IMR-90 (cell line): ENCODE data around the gene CYB5R4. TPM values are rescaled to one million over a fixed set of nuclear protein-coding genes. Genes with fewer than 3 reads are reported as not detected.

Experiments
- ATAC-seq: fragments of 200-7000 bp; cut with Tn5 transposase; 2 replicates; pipeline ENCODE4 v1.9.1; 2020; ENCODE audit warnings: low read depth, mild to moderate bottlenecking, moderate library complexity
- BruUV-seq: library from RNA; stranded (reverse); fragments of 400-500 nt; replicated peaks from 2 replicates; lab custom pipeline; 2021; lab: Mats Ljungman, UMichigan
- CTCF ChIA-PET: fragments of 300-600 bp; formaldehyde crosslinking; extraction: SDS; loops from one replicate; lab custom pipeline; 2021; ENCODE audit warnings: antibody characterized with exemption; lab: Yijun Ruan, JAX
- POLR2A ChIA-PET: fragments of 300-600 bp; sonication (Branson Sonifier 250); formaldehyde crosslinking; loops from one replicate; lab custom pipeline; 2022; ENCODE audit warnings: antibody characterized with exemption; ENCODE audit not compliant: unreplicated experiment; lab: Charles Lee
- DNase-seq: peaks from one replicate; pipeline ENCODE4 v3.0.0; 2013
- H2AFZ ChIP-seq: replicated peaks from 2 replicates; pipeline ENCODE3; 2013; ENCODE audit warnings: low read length, mild to moderate bottlenecking; ENCODE audit not compliant: poor library complexity
- H2AK5ac ChIP-seq: 2 replicates; pipeline ENCODE4 v1.6.1; 2013; ENCODE audit warnings: low read depth, low read length, inconsistent platforms
- H2AK9ac ChIP-seq: replicated peaks from 2 replicates; pipeline ENCODE3; 2013; ENCODE audit warnings: mild to moderate bottlenecking, low read depth, low read length, moderate library complexity; ENCODE audit not compliant: poor library complexity
- H2BK120ac ChIP-seq: 2 replicates; pipeline ENCODE4 v1.6.1; 2013; ENCODE audit warnings: low read depth, low read length, inconsistent platforms
- H2BK15ac ChIP-seq: 3 replicates; pipeline ENCODE4 v1.6.1; 2013; ENCODE audit warnings: low read depth, low read length, inconsistent platforms
- H2BK20ac ChIP-seq: 2 replicates; pipeline ENCODE4 v1.6.1; 2013; ENCODE audit warnings: low read depth, mild to moderate bottlenecking, inconsistent platforms, low read length, moderate library complexity
- H2BK5ac ChIP-seq: 2 replicates; pipeline ENCODE4 v1.6.1; 2013; ENCODE audit warnings: mild to moderate bottlenecking, low read depth, low read length, inconsistent platforms; ENCODE audit not compliant: poor library complexity, severe bottlenecking
- H3K14ac ChIP-seq: replicated peaks from 2 replicates; pipeline ENCODE4 v1.6.1; 2013; ENCODE audit warnings: low read depth, low read length, inconsistent platforms
- H3K18ac ChIP-seq: 2 replicates; pipeline ENCODE4 v1.6.1; 2013; ENCODE audit warnings: low read depth, low read length, control low read depth
- H3K23ac ChIP-seq: 2 replicates; pipeline ENCODE4 v1.6.1; 2013; ENCODE audit warnings: low read depth, low read length, inconsistent platforms
- H3K27ac ChIP-seq: 2 replicates; pipeline ENCODE4 v1.5.1; 2013; ENCODE audit warnings: mild to moderate bottlenecking, control low read depth, low read length; ENCODE audit not compliant: insufficient read depth
- H3K27me3 ChIP-seq: 2 replicates; pipeline ENCODE4 v1.6.1; 2013; ENCODE audit warnings: low read length; ENCODE audit not compliant: control insufficient read depth, insufficient read depth
- H3K36me3 ChIP-seq: 2 replicates; pipeline ENCODE4 v1.6.1; 2013; ENCODE audit warnings: low read length, mixed read lengths; ENCODE audit not compliant: control insufficient read depth, insufficient read depth
- H3K4ac ChIP-seq: 2 replicates; pipeline ENCODE4 v1.6.1; 2013; ENCODE audit warnings: low read depth, low read length, inconsistent platforms
- H3K4me1 ChIP-seq: 2 replicates; pipeline ENCODE4 v1.6.1; 2013; ENCODE audit warnings: low read length, mixed read lengths; ENCODE audit not compliant: control insufficient read depth, insufficient read depth
- H3K4me2 ChIP-seq: 2 replicates; pipeline ENCODE4 v1.6.1; 2013; ENCODE audit warnings: low read depth, mild to moderate bottlenecking, control low read depth, low read length, moderate library complexity
- H3K4me3 ChIP-seq: 2 replicates; pipeline ENCODE4 v1.5.1; 2013; ENCODE audit warnings: low read depth, mild to moderate bottlenecking, control low read depth, low read length, moderate library complexity; ENCODE audit not compliant: insufficient read depth
- H3K56ac ChIP-seq: 2 replicates; pipeline ENCODE4 v1.6.1; 2013; ENCODE audit warnings: low read length, inconsistent platforms; ENCODE audit not compliant: insufficient read depth; ENCODE audit errors: extremely low read depth
- H3K79me1 ChIP-seq, 2 experiments: 2 replicates each; pipeline ENCODE4 v1.6.1; 2013; ENCODE audit warnings: low read length in 2 of 2, inconsistent platforms in 1 of 2, low read depth in 1 of 2
- H3K9ac ChIP-seq: 2 replicates; pipeline ENCODE4 v1.6.1; 2013; ENCODE audit warnings: low read depth, low read length, control low read depth
- H3K9me1 ChIP-seq: 2 replicates; pipeline ENCODE4 v1.6.1; 2013; ENCODE audit warnings: low read length, inconsistent platforms; ENCODE audit not compliant: insufficient read depth
- H3K9me3 ChIP-seq: 2 replicates; pipeline ENCODE4 v1.6.1; 2013; ENCODE audit warnings: low read length; ENCODE audit not compliant: control insufficient read depth, insufficient read depth
- H4K20me1 ChIP-seq: 2 replicates; pipeline ENCODE4 v1.6.1; 2013; ENCODE audit warnings: low read length, inconsistent platforms; ENCODE audit not compliant: insufficient read depth
- H4K5ac ChIP-seq: 2 replicates; pipeline ENCODE4 v1.6.1; 2013; ENCODE audit warnings: mild to moderate bottlenecking, low read depth, low read length, control low read depth
- H4K8ac ChIP-seq, 2 experiments: 2 replicates each; pipeline ENCODE4 v1.6.1; 2013; ENCODE audit warnings: low read depth in 2 of 2, low read length in 2 of 2, control low read depth in 1 of 2, inconsistent platforms in 1 of 2
- H4K91ac ChIP-seq: 2 replicates; pipeline ENCODE4 v1.6.1; 2013; ENCODE audit warnings: low read depth, low read length, inconsistent platforms; ENCODE audit not compliant: insufficient read depth
- BHLHE40 ChIP-seq: fragments of 150-350 bp; IDR thresholded peaks from 2 replicates; pipeline ENCODE4 v1.6.1; 2016; ENCODE audit warnings: mild to moderate bottlenecking, low read depth, low read length
- CEBPB ChIP-seq: IDR thresholded peaks from 2 replicates; pipeline ENCODE4 v1.6.1; 2012; ENCODE audit warnings: low read depth, low read length, improper control_type of control experiment
- FOS ChIP-seq: fragments of 150-350 bp; IDR thresholded peaks from 2 replicates; pipeline ENCODE4 v1.6.1; 2016; ENCODE audit warnings: low read depth, low read length
- MAZ ChIP-seq: IDR thresholded peaks from 2 replicates; pipeline ENCODE4 v1.6.1; 2012; ENCODE audit warnings: low read depth, mild to moderate bottlenecking, low read length, improper control_type of control experiment, moderate library complexity, borderline replicate concordance
- MXI1 ChIP-seq: IDR thresholded peaks from 2 replicates; pipeline ENCODE4 v1.6.1; 2012; ENCODE audit warnings: low read depth, mild to moderate bottlenecking, low read length, moderate library complexity, borderline replicate concordance
- NFE2L2 ChIP-seq: fragments of 150-350 bp; IDR thresholded peaks from 2 replicates; pipeline ENCODE4 v1.6.1; 2016; ENCODE audit warnings: low read depth, mild to moderate bottlenecking, low read length
- POLR2A ChIP-seq: IDR thresholded peaks from 2 replicates; pipeline ENCODE4 v1.6.1; 2012; ENCODE audit warnings: mild to moderate bottlenecking, low read depth, low read length
- RAD21 ChIP-seq: IDR thresholded peaks from 2 replicates; pipeline ENCODE4 v1.6.1; 2012; ENCODE audit warnings: low read length, improper control_type of control experiment
- RCOR1 ChIP-seq: IDR thresholded peaks from 2 replicates; pipeline ENCODE4 v1.6.1; 2012; ENCODE audit warnings: mild to moderate bottlenecking, low read length, improper control_type of control experiment; ENCODE audit not compliant: insufficient replicate concordance
- RFX5 ChIP-seq: IDR thresholded peaks from 2 replicates; pipeline ENCODE4 v1.8.0; 2012; ENCODE audit warnings: low read depth, mild to moderate bottlenecking, low read length, moderate library complexity
- SMC3 ChIP-seq: fragments of 150-350 bp; IDR thresholded peaks from 2 replicates; pipeline ENCODE4 v1.6.1; 2016; ENCODE audit warnings: low read depth, mild to moderate bottlenecking, antibody characterized with exemption, low read length, moderate library complexity
- dilution Hi-C: fragments of 300-500 bp; cut with HindIII; formaldehyde crosslinking; loops from one replicate; pipeline ENCODE4 v1.14.3; 2018; ENCODE audit warnings: low sequenced_read_pairs; ENCODE audit not compliant: unreplicated experiment
- in situ Hi-C: fragments of 300-500 bp; cut with MboI; formaldehyde crosslinking; loops from 3 replicates; pipeline ENCODE4 v1.14.3; 2019; ENCODE audit warnings: low sequenced_read_pairs, inconsistent platforms, mixed read lengths
- intact Hi-C: fragments of 100-400 bp; cut with micrococcal nuclease; formaldehyde crosslinking; loops from 2 replicates; pipeline ENCODE4 v1.10.0; 2022
- polyA plus RNA-seq, 3 experiments: library from polyadenylated mRNA; depleted of rRNA; stranded (reverse); fragments of >200 nt; gene quantifications; 2 replicates each; pipeline ENCODE4 v1.2.3, GENCODE V29; 2012; ENCODE audit warnings: low replicate concordance in 1 of 3
- total RNA-seq: library from RNA; depleted of rRNA; stranded (reverse); fragments of >200 nt; gene quantifications from 2 replicates; pipeline ENCODE4 v1.2.3, GENCODE V29; 2012
- TF ChIP-seq, protein P1 (sequence below): conservative IDR thresholded peaks from 2 replicates; pipeline ENCODE4 v1.5.1; 2012; ENCODE audit warnings: mild to moderate bottlenecking, low read depth, low read length, improper control_type of control experiment
- TF ChIP-seq, protein P2 (sequence below): fragments of 150-350 bp; IDR thresholded peaks from 2 replicates; pipeline ENCODE4 v1.6.1; 2017; ENCODE audit warnings: mild to moderate bottlenecking, antibody characterized with exemption, low read length, low read depth
- TF ChIP-seq, protein P3 (sequence below): fragments of 150-350 bp; IDR thresholded peaks from 2 replicates; pipeline ENCODE4 v1.6.1; 2016; ENCODE audit warnings: low read depth, mild to moderate bottlenecking, low read length, moderate library complexity, borderline replicate concordance

The CYB5R4 gene
- total and polyA plus RNA-seq, 2 of the 4 experiments (the other 2 are of a cell fraction), result 3.2 to 6.1 TPM

DNA sequence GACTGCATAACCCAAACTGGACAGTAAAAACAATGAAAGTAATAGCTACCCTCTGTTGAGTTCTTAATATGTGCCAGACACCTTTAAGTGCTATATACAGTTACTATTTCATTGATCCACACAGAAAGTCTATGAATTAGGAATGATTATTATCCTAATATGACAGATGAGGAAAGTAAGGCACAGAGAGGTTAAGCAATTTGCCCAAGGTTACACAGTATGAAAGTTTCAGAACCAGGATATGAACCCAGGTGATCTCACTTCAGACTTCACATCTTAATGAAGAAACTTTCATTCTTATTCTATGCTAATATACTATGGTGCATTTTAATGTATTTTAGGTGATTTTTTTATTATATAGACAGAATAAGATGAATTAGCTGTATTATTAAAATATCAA lies 46.9 kb upstream of the CYB5R4 start:
- Histone ChIP-seq H2BK120ac (no peak overlapping the region), H2BK20ac (no peak overlapping the region), H4K91ac (no peak overlapping the region), H3K14ac (no peak overlapping the region), H3K9ac (no peak overlapping the region), H4K20me1 (no peaks in the 10 kb centered on the region), H2BK5ac (no peak overlapping the region), H3K18ac (no peak overlapping the region), H4K8ac (no peak overlapping the region), H3K36me3 (no peaks in the 10 kb centered on the region), H3K9me3 (no peaks in the 10 kb centered on the region), H3K23ac (no peak overlapping the region), H3K9me1 (no peaks in the 10 kb centered on the region), H2AK9ac (no peak overlapping the region), H3K4ac (no peak overlapping the region), H3K4me1 (no peaks in the 10 kb centered on the region), H3K79me1 (no peaks in the 10 kb centered on the region), H3K4me2 (no peak overlapping the region), H2AK5ac (no peak overlapping the region), H2BK15ac (no peak overlapping the region), H3K27me3 (no peaks in the 10 kb centered on the region), H2AFZ (no peak overlapping the region), H4K5ac (no peak overlapping the region), H3K27ac (no peak overlapping the region), H3K4me3 (no peak overlapping the region), H3K56ac (no peak overlapping the region)
- ChIA-PET CTCF (no interaction called here), POLR2A (no interaction called here)
- no peak for DNase-seq
- BruUV-seq, result no TSS peak
- dilution Hi-C loops (no loop called here), intact Hi-C loops (no loop called here), in situ Hi-C loops (no loop called here)
- TF ChIP-seq MAZ (no peak), NFE2L2 (no peak), RCOR1 (no peak), CEBPB (no peak), POLR2A (no peak), BHLHE40 (no peak), RAD21 (no peak), SMC3 (no peak), FOS (no peak), RFX5 (no peak), MXI1 (no peak)
- TF ChIP-seq, protein P1, sequence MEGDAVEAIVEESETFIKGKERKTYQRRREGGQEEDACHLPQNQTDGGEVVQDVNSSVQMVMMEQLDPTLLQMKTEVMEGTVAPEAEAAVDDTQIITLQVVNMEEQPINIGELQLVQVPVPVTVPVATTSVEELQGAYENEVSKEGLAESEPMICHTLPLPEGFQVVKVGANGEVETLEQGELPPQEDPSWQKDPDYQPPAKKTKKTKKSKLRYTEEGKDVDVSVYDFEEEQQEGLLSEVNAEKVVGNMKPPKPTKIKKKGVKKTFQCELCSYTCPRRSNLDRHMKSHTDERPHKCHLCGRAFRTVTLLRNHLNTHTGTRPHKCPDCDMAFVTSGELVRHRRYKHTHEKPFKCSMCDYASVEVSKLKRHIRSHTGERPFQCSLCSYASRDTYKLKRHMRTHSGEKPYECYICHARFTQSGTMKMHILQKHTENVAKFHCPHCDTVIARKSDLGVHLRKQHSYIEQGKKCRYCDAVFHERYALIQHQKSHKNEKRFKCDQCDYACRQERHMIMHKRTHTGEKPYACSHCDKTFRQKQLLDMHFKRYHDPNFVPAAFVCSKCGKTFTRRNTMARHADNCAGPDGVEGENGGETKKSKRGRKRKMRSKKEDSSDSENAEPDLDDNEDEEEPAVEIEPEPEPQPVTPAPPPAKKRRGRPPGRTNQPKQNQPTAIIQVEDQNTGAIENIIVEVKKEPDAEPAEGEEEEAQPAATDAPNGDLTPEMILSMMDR, result no peak
- TF ChIP-seq, protein P2, sequence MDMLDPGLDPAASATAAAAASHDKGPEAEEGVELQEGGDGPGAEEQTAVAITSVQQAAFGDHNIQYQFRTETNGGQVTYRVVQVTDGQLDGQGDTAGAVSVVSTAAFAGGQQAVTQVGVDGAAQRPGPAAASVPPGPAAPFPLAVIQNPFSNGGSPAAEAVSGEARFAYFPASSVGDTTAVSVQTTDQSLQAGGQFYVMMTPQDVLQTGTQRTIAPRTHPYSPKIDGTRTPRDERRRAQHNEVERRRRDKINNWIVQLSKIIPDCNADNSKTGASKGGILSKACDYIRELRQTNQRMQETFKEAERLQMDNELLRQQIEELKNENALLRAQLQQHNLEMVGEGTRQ, result no peak
- TF ChIP-seq, protein P3, sequence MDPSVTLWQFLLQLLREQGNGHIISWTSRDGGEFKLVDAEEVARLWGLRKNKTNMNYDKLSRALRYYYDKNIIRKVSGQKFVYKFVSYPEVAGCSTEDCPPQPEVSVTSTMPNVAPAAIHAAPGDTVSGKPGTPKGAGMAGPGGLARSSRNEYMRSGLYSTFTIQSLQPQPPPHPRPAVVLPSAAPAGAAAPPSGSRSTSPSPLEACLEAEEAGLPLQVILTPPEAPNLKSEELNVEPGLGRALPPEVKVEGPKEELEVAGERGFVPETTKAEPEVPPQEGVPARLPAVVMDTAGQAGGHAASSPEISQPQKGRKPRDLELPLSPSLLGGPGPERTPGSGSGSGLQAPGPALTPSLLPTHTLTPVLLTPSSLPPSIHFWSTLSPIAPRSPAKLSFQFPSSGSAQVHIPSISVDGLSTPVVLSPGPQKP, result no peak
- no peak for ATAC-seq
